Ammon's horn (tissue), 1 donor: ENCODE results near the gene PAX8.
"Not testable (repeated sequence)": the region's sequence is repeated elsewhere in the genome, so short reads cannot be mapped to it uniquely, and the experiment has no call there.

Source experiments
- DNase-seq: peaks from one replicate; pipeline ENCODE4 v3.0.0-alpha.2; 2016; ENCODE audit warnings: low spot score

The PAX8 gene

DNA sequence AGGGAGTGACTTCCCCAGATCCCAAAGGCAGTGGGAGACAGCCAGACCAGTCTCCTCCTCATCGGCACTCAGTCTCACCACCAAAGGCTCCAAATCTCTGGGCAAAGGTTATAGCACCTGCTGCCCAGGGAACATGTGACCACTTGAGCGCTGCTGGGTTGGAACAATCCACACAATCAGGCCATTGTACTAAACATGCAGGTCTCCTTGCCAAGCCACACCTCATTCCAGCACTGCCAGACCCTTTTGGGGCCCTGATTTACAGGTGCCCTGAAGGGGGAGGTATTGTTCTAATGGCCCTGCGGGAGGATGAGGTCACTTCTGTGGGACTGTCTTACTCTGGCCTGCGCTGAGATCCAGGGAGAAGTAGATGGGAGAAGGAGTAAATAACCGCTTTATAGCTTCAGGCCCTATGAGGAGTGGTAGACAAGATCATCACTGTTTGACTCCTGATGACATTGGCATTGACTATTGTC is 10.0 kb upstream of the PAX8 start:
- DNase-seq: not testable (repeated sequence)

DNA sequence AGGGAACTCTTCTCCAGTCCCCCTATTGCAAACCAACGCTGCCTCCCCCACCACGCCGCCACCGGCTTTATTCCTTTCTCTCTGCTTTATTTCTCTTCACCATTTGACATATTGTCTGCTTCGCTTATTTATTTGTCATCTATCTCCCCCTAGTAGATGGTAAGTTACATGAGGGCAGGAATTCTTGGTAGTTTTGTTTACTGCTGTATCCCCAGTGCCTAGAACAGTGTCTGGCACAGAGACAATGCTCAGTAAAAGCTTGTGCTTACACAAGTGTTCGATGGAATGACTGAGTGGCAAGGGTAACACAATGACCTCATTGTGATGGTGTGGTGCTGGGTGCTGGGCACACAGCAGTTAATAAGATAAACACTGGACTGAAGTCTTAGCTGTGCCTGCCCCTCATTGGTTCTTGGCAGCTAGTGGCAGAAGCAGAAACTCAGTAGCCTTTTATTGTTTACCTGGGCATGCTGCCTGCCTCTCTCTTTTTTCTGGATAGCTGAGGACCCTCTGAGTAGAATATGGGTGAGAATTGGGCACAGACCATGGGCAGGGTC is 9.5 kb upstream of the PAX8 start:
- not testable (repeated sequence) for DNase-seq

DNA sequence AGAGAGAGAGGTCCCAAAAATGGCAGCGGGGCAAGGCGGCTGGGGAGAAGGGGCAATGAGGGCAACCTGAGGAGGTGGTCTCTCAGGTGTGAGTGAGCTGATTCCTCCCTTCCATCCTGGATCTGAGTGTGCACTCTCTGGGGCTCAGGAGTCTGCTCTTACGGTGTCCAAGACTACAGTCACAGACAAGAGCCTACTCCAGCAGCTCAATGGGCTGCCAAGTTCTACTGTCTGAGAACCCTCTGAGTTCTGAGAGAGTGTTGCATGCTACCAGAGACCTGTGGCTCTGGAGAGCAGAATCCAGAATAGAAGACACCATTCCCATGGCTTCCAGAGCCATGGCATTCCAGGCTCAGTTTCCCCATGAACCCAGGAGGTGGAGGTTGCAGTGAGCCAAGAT is 7.1 kb upstream of the PAX8 start:
- no peak for DNase-seq

DNA sequence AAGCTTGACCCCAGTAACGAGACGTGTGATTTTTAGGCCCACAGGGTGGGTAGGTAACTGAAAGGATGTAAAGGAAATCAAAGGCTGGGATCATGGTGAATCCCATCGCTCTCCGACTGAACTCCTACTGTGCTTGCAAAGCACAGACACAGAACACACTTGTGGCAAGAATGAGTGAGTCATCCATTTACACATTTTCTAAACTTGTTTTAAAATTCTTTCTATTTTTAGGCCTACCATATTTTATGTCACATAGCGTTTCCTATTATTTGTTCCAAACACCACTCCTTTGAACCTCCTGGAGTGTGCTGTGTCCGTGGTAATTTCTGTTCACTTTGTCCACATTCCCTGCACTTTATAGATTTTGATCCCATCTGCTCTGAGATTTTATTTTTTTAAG is 6.3 kb upstream of the PAX8 start:
- DNase-seq: not testable (repeated sequence)

DNA sequence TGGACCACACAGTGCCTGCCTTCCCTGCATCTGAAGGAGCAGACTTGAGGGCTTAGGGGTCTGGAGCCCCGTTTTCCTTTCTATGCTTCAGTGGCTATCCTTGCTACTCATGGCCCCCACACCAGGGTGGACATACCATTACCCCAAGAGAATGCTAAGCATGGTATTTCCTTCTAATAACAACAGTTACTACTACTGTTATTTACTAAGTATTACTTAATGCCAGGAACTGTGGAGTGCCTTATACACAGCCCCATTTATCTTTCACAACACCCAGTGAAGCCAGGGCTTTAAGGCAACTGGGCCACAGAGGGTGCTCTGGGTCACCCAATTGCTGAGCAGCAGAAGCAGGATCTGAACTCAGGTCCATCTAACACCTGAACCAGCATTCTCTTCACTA is 5.8 kb upstream of the PAX8 start:
- no peak for DNase-seq

DNA sequence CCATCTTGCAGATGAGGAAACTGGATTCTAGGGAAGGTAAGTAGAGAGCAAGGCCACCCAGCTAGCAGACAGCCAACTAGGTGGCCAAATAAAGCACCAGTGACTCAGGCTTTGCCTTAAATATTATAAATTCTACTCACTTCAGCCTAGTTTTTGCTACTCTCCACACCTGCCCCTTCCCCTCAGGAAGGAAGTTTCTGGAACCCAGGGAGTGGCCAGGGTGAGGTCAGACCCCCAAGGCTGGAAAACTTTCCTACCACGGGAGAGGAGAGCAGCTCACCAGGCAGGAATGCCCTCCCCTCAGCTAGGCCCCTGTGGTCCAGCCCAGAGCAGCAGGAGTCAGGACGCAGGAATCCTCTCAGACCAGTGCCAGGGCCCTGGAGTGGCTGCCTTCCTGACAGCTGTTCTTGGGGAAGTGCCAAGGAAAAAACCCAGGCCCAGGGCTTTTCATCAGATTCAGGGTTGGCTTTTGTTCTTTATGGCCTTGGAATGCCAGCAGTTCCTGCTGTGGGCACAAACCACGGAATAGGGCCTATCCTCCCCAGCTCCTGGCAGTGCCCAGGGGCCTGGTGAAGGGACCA is 5.1 kb upstream of the PAX8 start:
- DNase-seq: no peak

DNA sequence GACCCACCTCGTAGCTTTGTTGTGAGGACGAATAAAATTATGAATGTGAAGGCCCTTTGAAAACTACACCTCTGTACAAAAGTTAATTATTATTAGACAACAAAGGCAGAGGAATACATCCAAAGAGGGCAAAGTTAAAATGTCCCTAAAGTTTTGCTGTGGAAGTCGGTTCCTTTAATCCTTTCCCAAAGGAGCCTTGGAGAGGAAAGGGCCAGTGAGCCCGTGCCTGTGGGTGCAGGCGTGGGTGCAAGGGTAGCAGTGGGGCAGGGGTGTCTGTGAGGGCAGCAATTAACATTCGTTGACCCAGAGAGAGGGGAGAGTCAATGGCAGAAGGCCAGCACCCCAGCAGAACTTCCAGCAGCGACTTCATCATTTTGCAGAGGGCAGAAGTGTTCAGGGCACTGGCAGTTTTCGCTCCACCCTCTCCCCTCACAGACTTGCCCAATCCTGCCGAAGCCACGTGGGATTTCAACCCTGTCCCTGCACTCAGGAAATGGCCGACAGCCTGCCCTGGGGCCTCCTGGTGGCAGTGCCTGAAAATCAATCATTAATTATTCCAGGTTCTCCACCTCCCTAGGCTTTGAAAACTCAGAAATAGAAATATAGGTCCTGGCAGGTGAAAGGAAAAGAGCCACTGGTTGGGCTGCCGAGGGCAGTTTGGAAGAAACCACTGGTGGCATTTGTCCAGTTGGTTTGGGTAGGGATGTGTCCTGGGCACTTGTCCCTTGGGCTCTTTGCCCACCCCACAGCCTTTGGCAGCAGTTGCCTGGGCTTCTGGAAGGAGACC is 4.2 kb upstream of the PAX8 start:
- DNase-seq: peak; percentile 51

DNA sequence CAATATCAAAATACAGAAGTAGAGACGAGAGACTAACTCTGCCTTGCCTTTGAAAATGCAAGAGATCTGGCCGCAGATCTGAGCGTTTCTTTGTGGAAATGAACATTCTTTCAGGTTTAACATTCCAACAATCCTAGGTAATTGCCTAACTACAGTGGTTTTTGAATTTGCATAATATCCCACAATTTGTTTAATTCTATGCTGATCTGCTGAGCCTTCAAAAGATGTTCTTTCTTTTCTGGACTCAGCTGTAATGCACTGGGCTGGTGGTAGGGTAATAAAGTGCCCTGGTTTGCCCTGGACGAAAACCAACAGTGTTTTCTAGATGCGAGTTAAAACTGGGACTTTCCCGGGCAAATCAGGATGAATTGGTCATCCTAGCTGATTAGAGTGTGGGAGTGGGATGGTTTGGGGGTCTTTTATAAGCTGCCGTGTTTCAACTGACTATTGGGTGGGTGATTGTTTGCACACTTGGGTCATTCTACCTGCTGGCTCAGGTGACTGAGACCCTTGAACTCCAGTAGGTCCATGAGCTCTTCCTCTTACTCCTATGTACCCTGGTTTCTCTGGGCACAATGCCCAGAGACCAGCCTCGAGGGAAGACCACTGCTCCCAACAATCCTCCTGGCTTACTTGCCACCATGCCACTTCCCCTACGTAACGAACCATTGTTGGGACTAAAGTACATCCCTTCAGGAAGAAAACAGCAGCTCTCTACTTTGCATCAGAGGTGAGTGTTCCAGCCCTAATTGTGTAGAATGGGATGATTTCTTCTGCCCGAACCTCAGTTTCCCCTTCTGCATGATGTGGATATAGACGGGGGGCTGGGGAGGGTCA is 3.4 kb upstream of the PAX8 start:
- no peak for DNase-seq

DNA sequence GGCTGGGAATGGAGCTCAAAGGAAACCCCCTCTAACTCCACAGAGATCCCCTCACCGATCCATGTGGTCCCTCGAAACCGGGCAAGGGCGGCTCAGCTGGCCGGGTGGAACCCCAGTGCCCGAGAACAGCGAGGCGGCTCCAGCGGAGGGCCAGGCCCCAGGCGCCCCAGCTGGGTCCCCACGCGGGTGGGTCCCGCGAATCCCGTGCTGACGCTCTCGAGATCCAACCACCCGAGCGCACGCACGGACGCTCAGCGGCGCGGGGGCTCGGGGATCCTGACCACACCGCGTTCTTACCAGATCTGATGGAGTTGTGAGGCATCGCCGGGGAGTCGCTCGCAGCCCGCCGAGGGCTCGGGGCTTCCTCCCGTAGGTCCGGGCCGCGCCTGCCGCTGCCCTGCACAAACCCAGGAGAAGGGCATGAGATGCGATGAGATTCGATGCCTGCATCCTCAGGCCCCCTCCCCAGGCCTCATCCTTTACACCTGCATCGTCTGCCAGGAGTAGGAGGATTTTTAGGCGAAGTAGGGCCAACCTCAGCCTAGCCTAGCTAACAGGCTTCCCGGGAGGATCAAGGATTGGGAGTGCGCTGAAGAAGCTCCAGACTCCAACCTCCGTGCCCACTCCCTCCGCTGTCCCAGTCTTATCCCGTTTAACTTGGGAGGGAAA is 514 bp downstream of the PAX8 start:
- no peak for DNase-seq

DNA sequence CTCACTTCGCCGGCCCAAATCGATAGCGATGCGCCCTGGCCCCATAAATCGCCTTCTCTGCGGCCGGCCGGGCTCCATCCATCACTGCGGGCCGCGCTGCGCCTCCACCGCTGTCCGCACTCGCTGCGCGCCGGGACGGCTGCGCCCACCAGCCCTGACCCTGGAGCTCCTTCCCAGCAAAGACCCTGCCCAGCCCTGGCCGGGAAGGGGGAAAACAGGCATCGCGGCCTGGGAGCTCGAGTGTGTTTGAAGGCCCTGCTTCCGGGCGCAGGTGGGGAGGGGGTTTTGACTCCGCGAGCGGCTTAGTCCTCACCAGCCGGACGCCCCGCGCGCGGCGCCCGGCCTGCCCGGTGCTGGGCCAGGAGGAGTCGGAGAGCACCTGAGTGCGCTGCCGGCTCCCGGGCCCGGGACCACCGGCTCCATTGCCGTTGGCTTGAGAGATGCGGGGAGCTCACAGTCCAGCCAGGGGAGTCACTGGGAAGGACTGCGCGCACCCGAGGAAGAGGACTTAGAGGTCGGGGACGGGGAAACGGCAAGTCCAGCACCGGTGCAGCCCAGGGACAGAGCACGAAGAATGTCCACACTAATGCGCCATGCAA is 1.1 kb downstream of the PAX8 start:
- DNase-seq: no peak

DNA sequence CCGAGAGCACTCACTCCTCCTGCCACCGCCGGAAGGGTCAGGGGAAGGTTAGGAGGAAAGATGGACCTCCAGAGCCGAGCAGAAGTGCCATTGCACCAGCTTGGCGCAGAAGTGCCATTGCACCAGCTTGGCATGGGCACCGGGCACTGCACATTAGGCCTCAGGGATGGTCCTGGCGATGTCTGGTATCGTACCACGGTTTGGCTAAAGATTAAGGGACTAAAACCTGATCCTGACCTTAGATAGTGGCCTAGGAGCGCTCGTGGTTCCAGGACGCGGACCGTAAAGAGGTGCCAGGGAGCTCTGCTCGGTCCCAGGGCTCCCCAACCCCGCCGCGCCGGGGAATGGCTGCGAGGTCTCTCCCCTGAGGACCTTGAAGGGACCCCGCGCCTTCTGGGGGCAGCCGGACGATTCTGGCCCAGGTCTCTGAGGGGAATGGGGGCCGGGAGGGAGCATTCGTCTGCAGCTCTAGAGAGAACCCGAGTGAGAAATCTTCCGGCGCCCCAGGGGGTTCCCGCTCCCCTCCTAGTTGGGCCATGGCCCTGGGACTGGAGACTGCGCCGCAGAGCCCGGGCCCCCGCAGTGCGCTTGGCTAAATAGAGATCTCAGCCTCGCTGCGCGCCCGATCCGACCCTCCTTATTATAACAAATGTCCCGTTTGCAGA is 1.8 kb downstream of the PAX8 start:
- no peak for DNase-seq

DNA sequence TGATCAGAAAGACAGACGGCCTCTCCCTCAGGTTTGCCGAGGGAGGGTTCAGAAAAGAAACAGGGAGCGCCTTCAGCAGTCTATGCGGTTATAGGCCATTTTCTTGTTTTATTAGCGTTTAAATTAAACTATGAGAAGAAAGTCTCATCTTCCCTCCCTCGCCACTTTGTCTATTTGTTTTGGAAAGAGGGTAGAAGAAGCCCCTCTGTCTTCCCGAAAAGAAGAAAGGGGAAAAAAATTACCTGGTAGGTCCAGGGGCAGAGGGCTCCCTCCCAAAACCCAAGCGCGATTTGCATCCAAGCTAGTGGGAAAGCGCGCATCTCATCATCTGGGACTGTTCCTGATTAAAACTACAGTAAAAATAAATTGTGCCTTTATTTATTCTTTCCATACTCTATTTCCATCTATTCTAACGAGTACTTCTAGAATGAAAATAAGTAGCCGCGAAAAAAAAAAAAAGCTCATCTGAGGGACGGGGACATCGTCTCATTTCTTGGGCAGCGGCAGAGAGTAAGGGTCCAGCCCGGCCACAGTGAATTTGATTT is 2.4 kb downstream of the PAX8 start:
- DNase-seq: no peak

DNA sequence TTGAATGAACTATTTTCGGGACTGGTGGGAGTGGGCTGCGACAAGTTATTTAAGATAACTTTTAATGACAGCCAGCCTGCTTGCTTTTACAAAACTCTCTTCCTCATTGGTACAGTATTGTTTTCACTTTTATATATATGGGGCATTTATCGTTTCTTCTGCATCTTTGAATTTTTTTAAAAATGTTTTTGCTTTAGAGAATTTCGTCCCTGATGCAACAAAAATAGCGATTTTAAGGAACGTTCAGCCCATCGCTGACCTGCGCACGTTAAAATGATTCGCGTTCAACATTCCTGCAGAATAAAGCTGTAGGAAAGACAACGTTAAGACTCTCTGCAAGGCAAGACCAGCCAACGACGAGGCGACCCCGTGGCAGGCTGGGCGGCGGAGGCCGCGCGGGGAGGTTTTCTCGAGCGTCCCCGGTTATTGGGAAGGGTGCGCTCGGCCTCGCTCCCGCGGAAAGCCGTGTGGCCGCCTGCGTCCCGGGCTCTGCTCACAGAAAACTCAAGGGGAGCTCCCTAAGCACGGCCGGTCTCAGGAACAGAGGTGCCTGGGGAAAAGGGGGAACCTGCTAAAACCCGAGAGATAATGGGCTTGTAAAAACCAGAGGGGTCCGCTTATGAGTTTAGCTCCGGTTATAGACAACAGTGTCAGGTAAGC is 3.0 kb downstream of the PAX8 start:
- no peak for DNase-seq

DNA sequence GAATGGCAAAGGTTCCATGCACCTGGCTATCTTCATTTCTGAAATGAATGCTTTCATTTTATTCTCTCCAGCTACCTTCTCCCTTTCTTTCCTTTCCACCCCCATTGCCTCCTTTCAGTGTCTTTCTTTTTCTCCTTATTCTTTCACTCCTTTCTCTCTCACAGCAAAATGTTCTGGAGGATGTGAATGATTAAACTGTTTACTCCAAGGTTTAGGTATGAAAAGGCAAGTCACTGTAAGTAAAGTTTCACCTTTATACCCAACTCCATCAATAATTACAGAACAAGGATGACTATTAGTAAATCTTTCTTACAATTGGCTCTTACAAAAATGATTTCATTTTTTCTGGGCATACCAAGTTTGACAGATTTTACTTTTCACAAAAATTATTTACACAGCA is 4.3 kb downstream of the PAX8 start:
- no peak for DNase-seq

DNA sequence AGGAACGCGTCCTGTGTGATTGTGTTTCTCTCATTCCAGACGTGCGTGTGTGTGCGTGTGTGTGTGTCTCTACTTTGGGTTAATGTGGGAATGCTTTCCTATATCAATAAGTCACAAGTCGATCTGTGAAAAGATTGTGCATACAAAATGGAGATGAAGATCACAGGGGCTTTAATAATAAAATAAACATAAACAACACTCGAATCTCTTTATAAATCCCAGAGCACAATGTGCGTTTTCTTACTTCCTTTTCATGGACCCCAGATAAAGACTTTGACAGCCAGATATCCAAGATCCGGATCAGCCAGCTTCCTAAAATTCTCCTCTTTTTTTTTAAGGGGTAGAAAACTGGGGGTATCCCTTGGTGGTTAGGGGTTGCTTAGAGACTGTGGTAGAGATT is 4.7 kb downstream of the PAX8 start:
- no peak for DNase-seq

DNA sequence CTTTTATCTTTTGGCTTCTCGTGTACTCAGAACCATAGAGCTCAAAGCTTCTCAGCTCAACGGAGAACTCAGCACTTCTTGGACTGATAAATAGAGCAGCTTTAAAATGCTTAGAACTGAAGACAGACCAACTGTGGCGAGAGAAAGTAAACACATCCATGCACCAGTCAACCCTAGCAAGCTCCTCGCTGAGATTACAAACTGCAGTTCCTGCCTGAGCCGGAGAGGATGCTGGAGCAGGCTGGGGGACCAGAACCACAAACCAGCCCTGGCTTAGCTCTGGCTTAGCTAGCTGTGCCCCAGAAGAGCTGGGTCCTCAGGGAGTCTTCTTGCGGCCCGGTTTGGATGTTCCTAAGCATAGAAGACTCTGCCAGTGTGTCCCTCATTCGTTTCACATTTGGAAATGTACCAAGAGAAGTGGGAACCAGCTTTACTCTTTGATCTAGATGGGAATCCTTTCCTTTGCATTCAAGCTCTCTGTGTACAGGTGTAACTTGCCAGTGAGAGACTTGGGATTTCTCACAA is 5.6 kb downstream of the PAX8 start:
- DNase-seq: no peak

DNA sequence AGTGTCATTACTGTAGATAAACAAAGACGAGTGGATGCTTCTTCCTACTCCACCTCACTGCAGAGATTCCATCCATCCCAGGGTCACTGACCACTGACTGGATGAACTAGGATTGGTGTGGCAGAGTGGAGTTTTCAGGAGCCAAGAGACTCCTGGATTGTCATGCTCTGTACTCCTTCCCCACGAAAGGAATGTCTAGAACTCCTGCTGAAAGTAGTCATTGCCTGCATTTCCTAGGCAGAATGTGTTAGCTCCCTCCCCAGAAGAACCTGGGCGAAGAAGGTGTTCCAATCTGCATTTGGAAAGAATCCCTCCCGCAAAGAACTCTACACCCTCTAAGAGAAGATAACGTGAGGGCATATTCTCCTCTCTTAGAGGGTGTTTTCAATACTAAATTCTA is 6.2 kb downstream of the PAX8 start:
- DNase-seq: no peak

DNA sequence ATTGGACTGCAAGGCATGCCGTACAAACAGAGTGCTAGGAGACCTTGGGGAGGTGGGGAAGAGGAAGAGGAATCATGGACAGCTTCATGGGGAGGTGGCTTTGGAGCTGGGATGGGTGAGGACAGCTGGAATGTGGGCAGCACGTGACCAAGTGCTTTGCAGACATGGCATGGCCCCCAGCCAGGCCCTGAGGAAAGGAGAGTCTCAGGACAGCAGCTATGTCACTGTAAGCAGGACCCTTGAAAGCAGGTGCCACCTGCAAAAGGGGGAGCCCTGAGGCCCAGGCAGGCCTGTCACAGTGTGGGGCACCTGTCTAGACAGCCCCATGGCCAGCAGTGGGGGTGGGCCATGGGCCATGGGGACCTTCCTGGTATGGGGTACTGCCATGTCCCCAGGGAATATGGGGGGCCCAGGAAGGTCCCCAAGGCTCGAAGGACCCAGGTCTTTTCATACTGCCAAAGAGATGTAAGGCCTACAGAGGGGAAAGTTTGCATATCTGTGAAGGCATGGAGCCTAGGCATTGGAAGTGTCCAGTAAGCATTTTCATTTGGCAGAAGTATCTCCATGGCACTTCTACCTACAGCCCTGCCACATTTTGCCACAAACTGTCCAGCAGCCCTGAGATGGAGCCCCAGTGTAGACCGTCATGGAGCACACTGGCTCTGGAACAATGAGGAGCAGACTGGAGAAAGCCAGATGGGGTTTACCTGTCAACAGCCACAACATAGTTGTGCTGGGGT is 9.9 kb downstream of the PAX8 start:
- no peak for DNase-seq

DNA sequence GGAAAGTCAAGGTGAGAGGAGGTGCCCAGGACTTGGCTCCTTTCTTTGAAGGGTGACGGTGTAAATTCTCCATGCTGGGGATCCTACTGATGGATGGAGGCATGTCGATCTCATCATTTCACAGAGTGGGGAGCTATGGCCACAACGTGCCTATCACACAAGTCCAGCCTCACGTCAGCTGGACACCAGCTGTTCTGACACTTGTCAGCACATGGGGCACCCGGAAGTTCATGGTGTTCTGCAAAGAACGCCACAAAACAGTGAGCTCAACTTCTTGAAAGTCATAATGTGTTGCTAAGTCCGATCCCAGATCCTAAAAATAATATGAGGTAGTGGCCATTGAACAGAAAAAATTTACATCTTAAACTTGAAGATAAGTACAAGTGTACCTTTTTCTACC is 12.3 kb downstream of the PAX8 start:
- peak; percentile 21 for DNase-seq
